HK-2 (cell line): ENCODE results near the gene BHLHE23.
"Not testable (repeated sequence)": the region's sequence is repeated elsewhere in the genome, so short reads cannot be mapped to it uniquely, and the experiment has no call there.

Source experiments
- DNase-seq: peaks from one replicate; pipeline ENCODE4 v3.0.0-alpha.2; 2018; ENCODE audit not compliant: unreplicated experiment

The BHLHE23 gene

DNA sequence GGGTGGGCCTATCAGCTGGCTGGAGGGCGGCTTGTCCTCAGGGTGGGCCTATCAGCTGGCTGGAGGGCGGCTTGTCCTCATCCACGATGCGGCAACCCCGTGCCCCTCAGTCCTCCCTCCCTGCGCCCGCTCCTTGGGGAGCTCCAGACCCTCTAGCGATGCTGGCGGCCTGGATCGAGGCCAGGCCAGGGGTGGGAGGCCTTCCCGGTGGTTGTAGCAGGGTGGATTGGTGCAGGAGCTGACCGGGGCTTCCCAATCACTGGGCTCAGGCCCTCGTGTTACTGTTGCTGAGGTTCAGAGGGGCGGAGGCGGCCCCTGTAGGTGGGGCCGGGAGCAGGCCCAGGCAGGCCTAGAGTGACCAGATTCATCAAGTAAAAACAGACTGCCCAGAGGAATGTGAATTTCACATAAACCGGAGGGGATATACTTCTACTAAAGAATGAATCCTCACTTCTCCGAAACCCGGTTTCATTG, 45.4 kb downstream of the BHLHE23 start:
- no peak for DNase-seq

DNA sequence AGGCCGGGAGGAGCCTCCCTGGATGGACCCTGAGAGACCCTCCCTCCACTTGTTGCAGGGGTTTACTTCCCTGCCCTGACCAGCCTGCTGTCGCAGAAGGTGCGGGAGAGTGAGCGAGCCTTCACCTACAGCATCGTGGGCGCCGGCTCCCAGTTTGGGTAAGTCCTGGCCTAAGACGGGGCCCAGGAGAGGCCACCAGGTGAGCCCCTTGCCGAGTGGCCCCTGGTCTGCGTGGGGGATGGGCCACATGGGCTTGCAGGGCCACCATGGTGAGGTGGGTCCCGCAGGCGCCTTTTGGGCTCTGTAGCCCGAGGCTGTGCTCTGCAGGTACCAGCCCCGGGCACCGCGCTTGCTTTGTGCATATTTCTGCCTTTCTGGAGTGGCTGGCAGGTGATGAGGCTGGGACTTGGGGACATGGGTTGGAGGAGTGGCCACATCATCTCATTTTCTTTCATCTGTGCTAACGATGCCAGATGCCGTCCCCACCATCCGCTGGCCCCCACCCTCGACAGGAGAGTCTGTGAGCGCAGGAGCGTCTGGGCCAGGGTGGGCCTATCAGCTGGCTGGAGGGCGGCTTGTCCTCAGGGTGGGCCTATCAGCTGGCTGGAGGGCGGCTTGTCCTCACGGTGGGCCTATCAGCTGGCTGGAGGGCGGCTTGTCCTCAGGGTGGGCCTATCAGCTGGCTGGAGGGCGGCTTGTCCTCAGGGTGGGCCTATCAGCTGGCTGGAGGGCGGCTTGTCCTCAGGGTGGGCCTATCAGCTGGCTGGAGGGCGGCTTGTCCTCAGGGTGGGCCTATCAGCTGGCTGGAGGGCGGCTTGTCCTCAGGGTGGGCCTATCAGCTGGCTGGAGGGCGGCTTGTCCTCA, 46.1 kb downstream of the BHLHE23 start:
- not testable (repeated sequence) for DNase-seq

DNA sequence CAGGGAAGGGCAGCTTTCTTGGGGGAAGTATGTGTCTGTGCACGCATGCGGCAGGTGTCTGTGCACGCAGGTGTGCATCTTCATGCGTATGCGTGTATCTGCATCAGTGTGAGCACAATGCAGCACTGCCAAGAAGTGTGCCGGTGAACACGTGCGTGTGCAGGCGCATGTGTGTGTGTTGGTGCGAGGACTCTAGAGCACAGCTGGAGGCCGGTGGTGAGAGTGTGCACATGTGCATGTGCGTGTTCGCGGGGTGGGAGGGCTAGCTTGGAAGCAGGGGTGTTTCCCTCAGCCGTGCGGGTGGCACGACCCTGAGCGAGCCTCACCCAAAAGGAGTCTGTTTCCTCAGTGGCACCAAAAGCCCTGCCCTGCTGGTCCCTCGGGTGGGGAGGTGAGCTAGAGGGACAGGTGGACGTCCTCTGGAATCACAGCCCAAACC, 46.7 kb downstream of the BHLHE23 start:
- no peak for DNase-seq

DNA sequence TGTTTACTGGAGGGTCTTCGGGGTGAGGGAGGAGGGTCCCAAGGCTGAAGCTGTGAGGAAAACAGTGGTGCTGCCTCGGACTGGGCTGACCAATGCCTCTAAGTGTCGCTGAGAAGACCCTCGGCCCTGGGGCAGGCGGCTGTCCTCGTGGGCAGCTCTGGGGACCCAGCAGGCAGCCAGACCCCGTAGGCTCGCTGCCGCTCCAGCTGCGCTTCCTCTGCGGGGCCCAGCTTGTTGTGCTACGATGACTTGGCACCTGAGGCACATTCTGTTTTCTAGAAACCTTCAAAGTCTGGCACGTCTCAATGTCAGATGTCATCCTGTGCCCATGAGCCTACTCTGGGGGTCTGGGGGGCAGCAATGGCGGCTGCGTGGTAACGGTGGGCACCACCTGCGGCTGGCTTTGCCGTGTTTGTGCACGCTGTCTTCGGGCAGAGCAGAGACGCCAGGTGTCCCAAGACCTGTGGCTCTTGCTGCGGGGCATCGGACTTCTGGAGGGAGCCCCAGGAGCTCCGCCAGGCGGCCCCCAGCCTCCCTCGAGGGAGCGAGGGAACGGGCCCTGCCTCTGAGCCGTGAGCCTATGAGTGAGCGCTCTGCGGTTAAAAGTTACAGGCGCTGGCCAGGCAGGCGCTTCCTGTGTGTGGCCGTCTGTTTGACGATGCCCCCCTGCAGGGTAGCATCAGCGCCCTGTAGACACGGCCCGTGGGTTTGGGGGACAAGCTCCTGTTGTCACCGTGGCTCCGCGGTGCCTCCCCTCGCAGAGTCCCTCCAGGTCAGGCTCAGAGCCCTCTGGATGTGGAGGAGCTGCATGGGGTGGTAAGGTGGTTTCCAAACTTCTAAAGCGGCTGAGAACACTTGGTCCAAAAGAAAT, 47.4 kb downstream of the BHLHE23 start:
- no peak for DNase-seq

DNA sequence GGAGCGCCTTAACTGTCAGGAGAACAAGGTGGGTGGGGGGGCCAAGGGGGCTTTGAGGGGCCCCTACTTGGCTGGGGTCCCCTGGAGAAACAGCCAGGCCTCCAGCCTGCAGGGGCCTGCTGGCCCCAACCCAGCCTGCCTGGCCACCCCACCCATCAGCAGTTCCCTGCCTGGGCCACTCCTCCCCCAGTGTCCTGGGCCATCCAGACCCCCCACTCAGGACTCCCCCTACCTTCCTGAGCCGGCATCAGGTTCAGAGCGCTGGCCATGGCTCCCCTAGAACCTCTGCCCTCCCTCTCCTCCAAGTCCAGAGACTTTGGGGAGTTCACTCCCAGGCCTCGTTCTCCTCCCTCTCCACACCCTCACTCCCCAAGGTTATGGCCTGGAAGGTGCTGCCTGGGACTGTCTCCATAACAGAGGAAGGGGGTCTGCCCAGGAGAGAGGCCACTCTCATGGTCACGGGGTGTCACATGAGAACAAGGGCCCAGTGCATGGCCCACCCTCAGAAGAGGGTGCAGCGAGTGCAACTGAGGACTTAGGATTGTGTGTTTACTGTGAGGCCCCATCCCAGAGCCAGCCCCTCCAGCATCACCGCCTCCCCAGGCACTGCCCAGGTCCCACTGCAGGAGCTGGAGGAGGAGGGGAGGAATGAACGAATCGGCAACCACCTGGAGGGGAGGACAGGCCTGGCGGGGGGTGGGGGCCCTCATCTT, 48.2 kb downstream of the BHLHE23 start:
- DNase-seq: no peak

DNA sequence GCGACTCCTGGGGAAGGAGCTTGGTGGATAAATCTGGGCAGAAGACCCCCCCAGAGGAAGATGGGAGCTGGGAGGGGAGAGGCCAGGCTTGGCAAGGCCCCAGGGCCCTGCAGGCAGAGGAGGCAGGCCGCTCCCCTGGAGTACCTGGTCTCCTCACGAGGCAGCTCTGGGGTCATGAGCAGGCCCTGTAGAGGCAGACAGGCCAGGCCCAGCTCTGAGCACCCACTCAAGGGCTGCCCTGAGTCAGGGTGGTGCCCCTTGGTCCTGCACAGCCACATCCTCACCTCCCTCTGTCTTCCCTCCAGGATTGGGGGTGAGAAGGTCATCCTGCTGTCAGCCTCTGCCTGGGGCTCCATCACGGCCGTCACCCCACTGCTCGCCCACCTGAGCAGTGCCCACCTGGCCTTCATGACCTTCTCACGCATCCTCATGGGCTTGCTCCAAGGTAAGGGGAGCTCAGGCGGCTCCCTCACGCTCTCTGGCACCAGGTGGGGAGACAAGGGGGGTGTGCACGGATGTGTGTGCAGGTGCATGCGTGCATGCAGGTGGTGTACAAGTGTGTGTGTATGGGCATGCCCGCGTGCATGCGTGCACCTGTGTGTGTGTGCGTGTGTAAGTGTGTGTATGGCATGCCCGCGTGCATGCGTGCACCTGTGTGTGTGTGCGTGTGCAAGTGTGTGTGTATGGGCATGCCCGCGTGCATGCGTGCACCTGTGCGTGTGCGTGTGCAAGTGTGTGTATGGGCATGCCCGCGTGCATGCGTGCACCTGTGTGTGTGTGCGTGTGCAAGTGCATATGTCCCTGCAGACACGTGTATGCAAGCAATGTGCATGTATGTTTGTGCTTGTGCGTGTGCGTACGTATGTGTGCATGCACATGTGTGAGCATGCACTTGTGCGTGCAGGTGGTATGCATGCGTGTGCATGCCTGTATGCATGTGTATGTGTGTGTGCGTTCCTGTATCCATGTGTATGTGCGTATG, 49.3 kb downstream of the BHLHE23 start:
- DNase-seq: no peak

- DNase-seq: no peak
These were observed 50.2 kb downstream of the BHLHE23 start for GRCh38 chr20:62956387-62957135.
